GM19035 (cell line): ENCODE results near the gene CACNA1D.
"Not testable (repeated sequence)": the region's sequence is repeated elsewhere in the genome, so short reads cannot be mapped to it uniquely, and the experiment has no call there.

Experiments used
- ATAC-seq: cut with Tn5 transposase; IDR thresholded peaks from one replicate; pipeline ENCODE4 v1.9.1; 2021; ENCODE audit not compliant: unreplicated experiment

CACNA1D gene

GRCh38 chr3:53493963-53494791 is at the start of gene CACNA1D:
CACNA1D (plus strand) TSS chr3:53494611; CDS start chr3:53495167, 556 bp downstream.
- ATAC-seq, result no peak

- no peak for ATAC-seq
Observed at GRCh38 chr3:53457068-53457467, 37.3 kb upstream of the CACNA1D start.

- ATAC-seq, result no peak
Observed at GRCh38 chr3:53460326-53460725, 34.1 kb upstream of the CACNA1D start.

- ATAC-seq, result no peak
Observed at GRCh38 chr3:53464424-53464823, 30.0 kb upstream of the CACNA1D start.

GRCh38 chr3:53469758-53470157 is 24.7 kb upstream of the CACNA1D start:
- ATAC-seq, result not testable (repeated sequence)

GRCh38 chr3:53473422-53473821 is 21.0 kb upstream of the CACNA1D start:
- ATAC-seq, result no peak

- ATAC-seq, result not testable (repeated sequence)
Observed at GRCh38 chr3:53476372-53476771, 18.0 kb upstream of the CACNA1D start.

- not testable (repeated sequence) for ATAC-seq
Observed at GRCh38 chr3:53477689-53478088, 16.7 kb upstream of the CACNA1D start.

GRCh38 chr3:53478166-53478830 is 16.1 kb upstream of the CACNA1D start:
- no peak for ATAC-seq

- ATAC-seq, result no peak
Observed at GRCh38 chr3:53478921-53479664, 15.3 kb upstream of the CACNA1D start.

GRCh38 chr3:53482227-53482626 is 12.2 kb upstream of the CACNA1D start:
- no peak for ATAC-seq

- ATAC-seq, result no peak
Observed at GRCh38 chr3:53483821-53484220, 10.6 kb upstream of the CACNA1D start.

GRCh38 chr3:53484984-53485383 is 9.4 kb upstream of the CACNA1D start:
- no peak for ATAC-seq

- no peak for ATAC-seq
Observed at GRCh38 chr3:53485675-53486403, 8.6 kb upstream of the CACNA1D start.

- ATAC-seq, result no peak
Observed at GRCh38 chr3:53486961-53487654, 7.3 kb upstream of the CACNA1D start.

GRCh38 chr3:53489386-53489785 is 5.0 kb upstream of the CACNA1D start:
- no peak for ATAC-seq

- ATAC-seq, result no peak
Observed at GRCh38 chr3:53489787-53490458, 4.5 kb upstream of the CACNA1D start.

- ATAC-seq, result no peak
Observed at GRCh38 chr3:53490459-53490968, 3.9 kb upstream of the CACNA1D start.

GRCh38 chr3:53491276-53491675 is 3.1 kb upstream of the CACNA1D start:
- no peak for ATAC-seq

GRCh38 chr3:53493595-53493962 is 832 bp upstream of the CACNA1D start:
- ATAC-seq, result no peak
